OCI-LY7 (cell line): ENCODE data around the gene DESI1. TPM values are rescaled to one million over a fixed set of nuclear protein-coding genes. Genes with fewer than 3 reads are reported as not detected.

Experiments used
- BruUV-seq: library from RNA; stranded (reverse); fragments of 400-500 nt; replicated peaks from 2 replicates; lab custom pipeline; 2021; lab: Mats Ljungman, UMichigan
- CTCF ChIA-PET: fragments of 300-600 bp; sonication (Branson Sonifier 250); formaldehyde crosslinking; loops from one replicate; lab custom pipeline; 2022; ENCODE audit warnings: antibody characterized with exemption; ENCODE audit not compliant: unreplicated experiment; lab: Charles Lee
- POLR2A ChIA-PET: fragments of 300-600 bp; sonication (Branson Sonifier 250); formaldehyde crosslinking; loops from one replicate; lab custom pipeline; 2022; ENCODE audit warnings: antibody characterized with exemption; lab: Charles Lee
- DNase-seq: peaks from one replicate; pipeline ENCODE4 v3.0.0-alpha.2; 2015; ENCODE audit warnings: low spot score
- H2AFZ ChIP-seq: fragments of 200-600 bp; sonication (generic), shearing (Covaris generic); 2 replicates; pipeline ENCODE4 v1.6.1; 2014; ENCODE audit warnings: mild to moderate bottlenecking, antibody characterized with exemption, low read length, moderate library complexity
- H3K27ac ChIP-seq: fragments of 200-600 bp; sonication (generic); 2 replicates; pipeline ENCODE4 v1.5.1; 2014; ENCODE audit warnings: mixed run types, low read depth, mild to moderate bottlenecking, moderate library complexity, low read length, inconsistent platforms; ENCODE audit not compliant: poor library complexity, severe bottlenecking
- H3K36me3 ChIP-seq: fragments of 200-600 bp; sonication (generic); 2 replicates; pipeline ENCODE4 v1.6.1; 2014; ENCODE audit warnings: mild to moderate bottlenecking, antibody characterized with exemption, low read length, moderate library complexity, mixed read lengths; ENCODE audit not compliant: insufficient read depth
- H3K4me1 ChIP-seq: fragments of 200-600 bp; sonication (generic); 2 replicates; pipeline ENCODE4 v1.5.1; 2014; ENCODE audit warnings: mild to moderate bottlenecking, low read length; ENCODE audit not compliant: insufficient read depth, poor library complexity, severe bottlenecking
- H3K4me2 ChIP-seq: fragments of 200-600 bp; sonication (generic); 2 replicates; pipeline ENCODE4 v1.6.1; 2014; ENCODE audit warnings: mild to moderate bottlenecking, low read length
- H3K4me3 ChIP-seq: fragments of 200-600 bp; sonication (generic); 2 replicates; pipeline ENCODE4 v1.5.1; 2014; ENCODE audit warnings: mild to moderate bottlenecking, low read depth, low read length; ENCODE audit not compliant: poor library complexity, severe bottlenecking
- H3K79me2 ChIP-seq: fragments of 200-600 bp; sonication (generic); 2 replicates; pipeline ENCODE4 v1.6.1; 2016; ENCODE audit warnings: low read depth, mild to moderate bottlenecking, low read length, moderate library complexity, mixed read lengths; ENCODE audit not compliant: insufficient read depth
- H3K9me2 ChIP-seq: fragments of 200-600 bp; sonication (generic); 2 replicates; pipeline ENCODE4 v1.6.1; 2016; ENCODE audit warnings: mild to moderate bottlenecking, low read length, mixed read lengths; ENCODE audit not compliant: insufficient read depth
- H3K9me3 ChIP-seq: fragments of 200-600 bp; sonication (generic); 2 replicates; pipeline ENCODE4 v1.6.1; 2014; ENCODE audit warnings: mild to moderate bottlenecking, mixed run types, low read length, mixed read lengths
- H4K20me1 ChIP-seq: fragments of 200-600 bp; sonication (generic); 2 replicates; pipeline ENCODE4 v1.6.1; 2014; ENCODE audit warnings: mild to moderate bottlenecking, antibody characterized with exemption, low read length, moderate library complexity, mixed read lengths; ENCODE audit not compliant: insufficient read depth
- EZH2phosphoT487 ChIP-seq: fragments of 200-600 bp; sonication (generic); IDR thresholded peaks from 2 replicates; pipeline ENCODE4 v1.6.1; 2018; ENCODE audit warnings: low read depth, borderline replicate concordance, mild to moderate bottlenecking, mixed run types, antibody characterized with exemption, low read length, moderate library complexity, mixed read lengths
- intact Hi-C: fragments of 100-400 bp; cut with micrococcal nuclease; formaldehyde crosslinking; loops from one replicate; pipeline ENCODE4 v1.10.0; 2022; ENCODE audit not compliant: unreplicated experiment
- total RNA-seq, 2 experiments: library from RNA; depleted of rRNA in 1 of 2; stranded (reverse); fragments of >200 nt in 1 of 2; shearing (Covaris generic) in 1 of 2; gene quantifications; 2 replicates each; pipeline ENCODE4 v1.2.3, GENCODE V29; 2014 to 2022
- TF ChIP-seq, protein P1 (sequence below): fragments of 200-600 bp; sonication (generic); conservative IDR thresholded peaks from 2 replicates; pipeline ENCODE4 v1.5.1; 2014; ENCODE audit warnings: mild to moderate bottlenecking, antibody characterized with exemption, low read length, moderate library complexity, mixed read lengths

The DESI1 gene
- total RNA-seq, 2 experiments from 2014 or later: 39.0 to 65.0 TPM

DNA sequence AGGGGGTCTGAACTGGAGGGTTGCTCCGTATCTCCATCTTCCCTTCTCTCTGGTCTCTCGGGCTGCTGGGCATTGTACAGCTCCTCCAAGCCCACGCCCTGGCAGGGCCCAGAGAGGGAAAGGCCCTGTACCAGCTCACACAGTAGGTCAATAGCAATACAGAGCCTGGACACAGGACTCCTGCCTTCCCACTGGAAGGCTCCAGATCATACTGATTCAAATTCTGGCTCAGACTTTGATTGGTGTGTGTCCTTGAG is 53.4 kb downstream of the DESI1 start:
- H2AFZ ChIP-seq: no peak overlapping the region
- no peaks in the 10 kb centered on the region for H3K79me2 ChIP-seq
- ChIA-PET POLR2A (no interaction called here), CTCF (no interaction called here)
- no peak overlapping the region for H3K4me2 ChIP-seq
- H3K4me1 ChIP-seq: no peaks in the 10 kb centered on the region
- intact Hi-C loops: no loop called here
- no peaks in the 10 kb centered on the region for H4K20me1 ChIP-seq
- H3K36me3 ChIP-seq: no peaks in the 10 kb centered on the region
- TF ChIP-seq, protein P1, sequence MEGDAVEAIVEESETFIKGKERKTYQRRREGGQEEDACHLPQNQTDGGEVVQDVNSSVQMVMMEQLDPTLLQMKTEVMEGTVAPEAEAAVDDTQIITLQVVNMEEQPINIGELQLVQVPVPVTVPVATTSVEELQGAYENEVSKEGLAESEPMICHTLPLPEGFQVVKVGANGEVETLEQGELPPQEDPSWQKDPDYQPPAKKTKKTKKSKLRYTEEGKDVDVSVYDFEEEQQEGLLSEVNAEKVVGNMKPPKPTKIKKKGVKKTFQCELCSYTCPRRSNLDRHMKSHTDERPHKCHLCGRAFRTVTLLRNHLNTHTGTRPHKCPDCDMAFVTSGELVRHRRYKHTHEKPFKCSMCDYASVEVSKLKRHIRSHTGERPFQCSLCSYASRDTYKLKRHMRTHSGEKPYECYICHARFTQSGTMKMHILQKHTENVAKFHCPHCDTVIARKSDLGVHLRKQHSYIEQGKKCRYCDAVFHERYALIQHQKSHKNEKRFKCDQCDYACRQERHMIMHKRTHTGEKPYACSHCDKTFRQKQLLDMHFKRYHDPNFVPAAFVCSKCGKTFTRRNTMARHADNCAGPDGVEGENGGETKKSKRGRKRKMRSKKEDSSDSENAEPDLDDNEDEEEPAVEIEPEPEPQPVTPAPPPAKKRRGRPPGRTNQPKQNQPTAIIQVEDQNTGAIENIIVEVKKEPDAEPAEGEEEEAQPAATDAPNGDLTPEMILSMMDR: no peak
- no peak for TF ChIP-seq EZH2phosphoT487
- no peaks in the 10 kb centered on the region for H3K9me2 ChIP-seq
- BruUV-seq: no TSS peak
- H3K27ac ChIP-seq: no peak overlapping the region
- no peak for DNase-seq
- H3K9me3 ChIP-seq: no peaks in the 10 kb centered on the region
- H3K4me3 ChIP-seq: no peak overlapping the region

DNA sequence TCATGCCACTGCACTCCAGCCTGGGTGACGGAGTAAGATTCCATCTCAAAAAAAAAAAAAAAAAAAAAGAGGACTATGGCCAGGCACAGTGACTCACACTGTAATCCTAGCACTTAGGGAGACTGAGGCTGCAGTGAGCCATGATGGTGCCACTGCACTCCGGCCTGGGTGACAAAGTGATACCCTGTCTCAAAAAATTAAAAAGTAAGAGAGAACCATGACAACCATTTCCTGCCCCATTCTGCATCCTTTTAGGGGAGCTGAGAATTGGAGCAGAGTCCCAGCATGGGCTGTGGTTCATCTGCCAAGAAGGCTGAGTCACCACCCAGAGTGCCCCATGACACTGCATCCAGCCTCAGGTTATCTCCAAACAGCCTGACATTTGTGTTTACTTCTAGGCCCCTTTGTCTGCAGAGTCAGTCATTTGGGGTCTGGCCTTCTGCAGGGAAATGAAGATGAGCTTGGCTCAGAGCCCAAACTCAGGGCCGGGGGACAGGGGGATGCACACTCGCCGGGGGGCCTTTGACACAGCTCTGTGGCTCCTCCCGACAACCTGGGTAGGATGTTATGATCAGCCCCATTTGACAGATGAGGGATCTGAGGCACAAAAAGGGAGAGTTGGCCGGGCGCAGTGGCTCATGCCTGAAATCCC is 55.3 kb downstream of the DESI1 start:
- no peaks in the 10 kb centered on the region for H3K79me2 ChIP-seq
- TF ChIP-seq, protein P1: no peak
- no peak for TF ChIP-seq EZH2phosphoT487
- no peak overlapping the region for H3K4me2 ChIP-seq
- DNase-seq: no peak
- intact Hi-C loops: no loop called here
- H4K20me1 ChIP-seq: no peaks in the 10 kb centered on the region
- no peaks in the 10 kb centered on the region for H3K9me3 ChIP-seq
- POLR2A ChIA-PET: no interaction called here
- H3K4me3 ChIP-seq: no peak overlapping the region
- H3K36me3 ChIP-seq: no peaks in the 10 kb centered on the region
- H2AFZ ChIP-seq: no peak overlapping the region
- H3K27ac ChIP-seq: no peak overlapping the region
- no peaks in the 10 kb centered on the region for H3K4me1 ChIP-seq
- no TSS peak for BruUV-seq
- CTCF ChIA-PET: no interaction called here
- H3K9me2 ChIP-seq: no peaks in the 10 kb centered on the region

DNA sequence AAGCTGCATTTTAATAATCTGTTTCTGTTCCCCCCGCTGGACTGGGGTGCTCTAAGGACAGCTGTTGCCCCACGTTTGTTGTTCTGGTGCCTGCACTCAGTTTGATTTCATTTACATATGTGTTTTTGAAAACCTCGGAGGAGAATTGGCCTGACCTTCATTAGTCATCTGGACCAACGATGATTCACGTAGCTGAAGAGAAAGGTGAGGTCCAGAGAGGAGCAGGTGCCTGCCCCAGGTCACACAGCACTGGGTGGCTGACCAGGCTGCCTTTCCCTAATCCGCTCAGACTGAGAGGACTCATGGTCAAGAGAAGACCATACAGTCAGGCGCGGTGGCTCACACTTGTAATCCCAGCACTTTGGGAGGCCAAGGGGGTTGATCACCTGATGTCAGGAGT is 56.3 kb downstream of the DESI1 start:
- no TSS peak for BruUV-seq

More for the DNA sequence above, 56.3 kb downstream of the DESI1 start:
- Histone ChIP-seq H3K36me3 (no peaks in the 10 kb centered on the region), H3K9me3 (no peaks in the 10 kb centered on the region), H3K4me2 (no peak overlapping the region), H4K20me1 (no peaks in the 10 kb centered on the region), H3K4me3 (no peak overlapping the region), H2AFZ (no peak overlapping the region), H3K27ac (no peak overlapping the region), H3K9me2 (no peaks in the 10 kb centered on the region), H3K4me1 (no peaks in the 10 kb centered on the region), H3K79me2 (no peaks in the 10 kb centered on the region)
- CTCF ChIA-PET: no interaction called here
- POLR2A ChIA-PET: interaction anchor here (0.6 kb wide), 1 partner anchor 23 kb away, joined by 4 read pairs; no protein-coding TSS in a partner anchor
- intact Hi-C loops: no loop called here
- no peak for DNase-seq
- no peak for TF ChIP-seq EZH2phosphoT487
- TF ChIP-seq, protein P1: no peak
